Measurements from ENCODE around the gene PHRF1. TPM values are rescaled to one million over a fixed set of nuclear protein-coding genes. Genes with fewer than 3 reads are reported as not detected.

The PHRF1 gene
- total RNA-seq, 6 experiments from 2014 or later, result 15.4 to 21.9 (median 20.3) TPM

- H3K36me3 ChIP-seq, result no peaks in the 10 kb centered on the region
- peak overlapping the region; percentile 16 to 33 (median 26) for H3K4me3 ChIP-seq
- TF ChIP-seq CTCF (IDR thresholded peaks at IDR 0.05) (peak; percentile 43 to 55 (median 50)), POLR2A (IDR thresholded peaks at IDR 0.05) (no peak)
- intact Hi-C loops (cut with DNase I), result loop anchor here (5.0 to 10.0 kb wide), 2 partner anchors 58 to 200 kb away; no protein-coding TSS in a partner anchor
- DNase-seq (peak in 2 of 3 donors; percentile 71 to 74), ATAC-seq (peak; percentile 66 to 76 (median 69))
- WGBS (ENCODE audit: insufficient coverage, low coverage, low lambda C conversion rate, missing lambda C conversion rate), result 2% methylated on average over 28 of the region's 60 CpGs
- H3K27ac ChIP-seq, result no peak overlapping the region
- no peaks in the 10 kb centered on the region for H3K9me3 ChIP-seq
- H3K27me3 ChIP-seq, result no peaks in the 10 kb centered on the region
- peaks cover 0 to 16% (median 2%) of the 10 kb centered on the region in 4 donors for H3K4me1 ChIP-seq
Observed at GRCh38 chr11:554428-555226, 21.6 kb upstream of the PHRF1 start.

- WGBS (ENCODE audit: insufficient coverage, low coverage, low lambda C conversion rate, missing lambda C conversion rate), result 11% methylated on average over 16 of the region's 57 CpGs
- peaks cover 0 to 20% (median 2%) of the 10 kb centered on the region in 4 donors for H3K4me1 ChIP-seq
- no peaks in the 10 kb centered on the region for H3K9me3 ChIP-seq
- DNase-seq, result no peak
- H3K4me3 ChIP-seq, result peak overlapping the region in 2 of 3 donors; percentile 9 to 24
- H3K36me3 ChIP-seq, result no peaks in the 10 kb centered on the region
- H3K27me3 ChIP-seq, result no peaks in the 10 kb centered on the region
- no peak for TF ChIP-seq POLR2A (IDR thresholded peaks at IDR 0.05)
- no peak for TF ChIP-seq CTCF (IDR thresholded peaks at IDR 0.05)
- intact Hi-C loops (cut with DNase I), result loop anchor here (5.0 to 10.0 kb wide), 2 partner anchors 57 to 199 kb away; no protein-coding TSS in a partner anchor
- ATAC-seq, result no peak
- no peak overlapping the region for H3K27ac ChIP-seq
Observed at GRCh38 chr11:555227-555779, 21.0 kb upstream of the PHRF1 start.

DNA sequence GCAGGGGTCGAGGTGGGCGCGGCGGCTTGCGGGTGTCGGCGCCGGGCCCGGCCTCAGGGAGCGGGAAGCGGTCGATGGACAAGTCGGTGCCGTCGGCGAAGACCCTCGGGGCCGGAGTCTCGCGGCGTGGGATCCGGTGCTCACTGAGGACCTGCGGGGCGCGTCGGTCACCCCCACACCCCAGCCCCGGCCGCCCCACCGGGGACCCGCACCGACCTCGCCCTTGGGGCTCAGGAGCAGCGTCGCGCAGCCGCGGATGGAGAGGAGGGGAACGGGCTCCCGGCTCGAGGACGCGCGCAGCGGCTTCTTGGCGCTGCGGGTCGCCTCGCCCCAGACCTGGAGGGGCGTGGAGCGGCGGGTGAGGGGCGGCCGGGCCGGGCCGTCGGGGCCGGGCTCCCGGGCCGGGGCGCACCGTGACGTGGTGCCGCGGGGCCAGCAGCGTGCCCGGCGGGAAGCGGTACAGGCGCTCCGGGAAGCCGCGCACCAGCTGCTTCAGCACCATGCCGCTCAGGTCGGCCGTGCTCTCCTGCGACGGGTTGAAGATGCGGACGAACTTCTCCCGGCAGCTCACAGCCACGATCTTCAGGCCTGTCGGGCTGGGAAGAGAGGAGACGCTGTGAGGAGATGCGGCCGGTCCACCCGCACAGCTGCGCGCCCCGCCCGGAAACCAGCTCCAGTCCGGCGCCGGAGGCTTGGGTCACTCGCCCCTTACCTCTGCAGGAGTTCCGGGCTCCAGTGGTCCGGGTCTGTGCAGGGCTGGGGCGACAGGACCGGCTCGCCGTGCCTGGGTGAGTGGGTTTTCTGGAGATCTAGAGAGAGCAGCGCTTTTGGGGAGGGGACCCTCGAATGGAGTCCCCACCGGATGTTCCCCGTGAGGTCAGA, 20.2 kb upstream of the PHRF1 start:
- Histone ChIP-seq H3K9me3 (no peaks in the 10 kb centered on the region), H3K4me3 (no peak overlapping the region), H3K36me3 (no peaks in the 10 kb centered on the region), H3K4me1 (peaks cover 0 to 21% (median 2%) of the 10 kb centered on the region in 4 donors), H3K27ac (no peak overlapping the region), H3K27me3 (no peaks in the 10 kb centered on the region)
- ATAC-seq, result no peak
- 52% methylated on average over 6 of the region's 104 CpGs for WGBS (ENCODE audit: insufficient coverage, low coverage, low lambda C conversion rate, missing lambda C conversion rate)
- intact Hi-C loops (cut with DNase I), result loop anchor here (5.0 to 10.0 kb wide), 2 partner anchors 56 to 199 kb away; no protein-coding TSS in a partner anchor
- no peak for DNase-seq
- TF ChIP-seq CTCF (IDR thresholded peaks at IDR 0.05) (no peak), POLR2A (IDR thresholded peaks at IDR 0.05) (no peak)

DNA sequence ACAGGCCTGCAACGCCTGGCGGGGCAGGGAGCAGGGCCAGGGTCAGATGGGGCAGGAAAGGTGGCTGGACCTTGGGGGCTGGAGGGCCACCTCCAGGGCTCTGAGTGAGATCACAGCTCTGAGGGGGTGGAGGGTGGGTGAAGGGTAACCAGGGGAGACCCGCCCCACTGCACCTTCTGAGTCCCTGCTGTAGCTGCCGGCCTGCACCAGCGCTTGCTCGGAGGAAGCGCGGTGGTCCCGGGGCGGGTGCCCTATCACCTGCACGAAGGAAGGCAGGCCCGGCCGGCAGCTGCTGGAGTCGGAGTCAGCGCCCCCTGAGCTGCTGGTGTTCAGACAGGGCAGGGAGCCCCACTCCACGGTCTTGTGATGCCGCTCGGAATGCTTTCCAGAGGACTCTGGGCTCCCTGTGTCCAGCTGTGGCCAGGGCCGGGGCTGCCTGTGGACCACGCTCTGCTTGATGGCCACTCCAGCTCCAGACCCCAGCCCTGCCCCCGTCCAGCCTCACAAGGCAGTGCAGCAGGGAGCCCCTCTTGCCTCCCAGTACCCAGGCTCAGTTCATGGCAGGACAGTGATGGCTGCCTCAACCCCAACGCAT, 19.5 kb upstream of the PHRF1 start:
- Histone ChIP-seq H3K4me1 (peaks cover 0 to 23% (median 2%) of the 10 kb centered on the region in 4 donors), H3K27me3 (no peaks in the 10 kb centered on the region), H3K27ac (no peak overlapping the region), H3K9me3 (no peaks in the 10 kb centered on the region), H3K4me3 (no peak overlapping the region), H3K36me3 (no peaks in the 10 kb centered on the region)
- intact Hi-C loops (cut with DNase I), result loop anchor here (5.0 to 10.0 kb wide), 2 partner anchors 56 to 198 kb away; no protein-coding TSS in a partner anchor
- no peak for TF ChIP-seq CTCF (IDR thresholded peaks at IDR 0.05)
- no peak for TF ChIP-seq POLR2A (IDR thresholded peaks at IDR 0.05)
- WGBS (ENCODE audit: insufficient coverage, low coverage, low lambda C conversion rate, missing lambda C conversion rate), result 56% methylated on average over 2 of the region's 22 CpGs
- no peak for DNase-seq
- no peak for ATAC-seq
